ENCODE measurements around the gene DPH6.
A peak's percentile ranks its signal among the peaks of the same experiment; 100 is the strongest.

The DPH6 gene

GRCh38 chr15:35540021-35540420 lies 5.9 kb downstream of the DPH6 start:
- no peak overlapping the region for H3K4me3 ChIP-seq (ENCODE audit: low read depth, low read length)
- no peak for DNase-seq
- in situ Hi-C loops (cut with HindIII; ENCODE audit: low pct_ligation_motif_present, low sequenced_read_pairs): loop anchor here (25.0 kb wide), 1 partner anchor 1572 kb away; the partner anchor contains the start of gene MEIS2
- no peak overlapping the region for H3K27ac ChIP-seq
- no peaks in the 10 kb centered on the region for H3K27me3 ChIP-seq (replicated peaks)
- no peak for TF ChIP-seq CTCF (IDR thresholded peaks at IDR 0.05; ENCODE audit: low read depth, low read length, missing control alignments)
- no peaks in the 10 kb centered on the region for H3K36me3 ChIP-seq (replicated peaks)

GRCh38 chr15:35535365-35535916 lies 10.5 kb downstream of the DPH6 start:
- no peak for TF ChIP-seq CTCF (IDR thresholded peaks at IDR 0.05; ENCODE audit: low read depth, low read length, missing control alignments)
- in situ Hi-C loops (cut with HindIII; ENCODE audit: low pct_ligation_motif_present, low sequenced_read_pairs): loop anchor here (25.0 kb wide), 1 partner anchor 1577 kb away; the partner anchor contains the start of gene MEIS2
- no peak overlapping the region for H3K4me3 ChIP-seq (ENCODE audit: low read depth, low read length)

GRCh38 chr15:35533130-35534110 lies 12.5 kb downstream of the DPH6 start:
- no peak for TF ChIP-seq CTCF (IDR thresholded peaks at IDR 0.05; ENCODE audit: low read depth, low read length, missing control alignments)
- no peaks in the 10 kb centered on the region for H3K36me3 ChIP-seq (replicated peaks)
- no peak overlapping the region for H3K4me3 ChIP-seq (ENCODE audit: low read depth, low read length)
- H3K27ac ChIP-seq: no peak overlapping the region
- H3K27me3 ChIP-seq (replicated peaks): no peaks in the 10 kb centered on the region
- DNase-seq: peak; percentile 5
- in situ Hi-C loops (cut with HindIII; ENCODE audit: low pct_ligation_motif_present, low sequenced_read_pairs): loop anchor here (25.0 kb wide), 1 partner anchor 1579 kb away; the partner anchor contains the start of gene MEIS2

More at GRCh38 chr15:35535365-35535916, 10.5 kb downstream of the DPH6 start:
- Histone ChIP-seq H3K27ac (no peak overlapping the region), H3K36me3 (replicated peaks) (no peaks in the 10 kb centered on the region), H3K27me3 (replicated peaks) (no peaks in the 10 kb centered on the region)
- DNase-seq: no peak

- no peak for DNase-seq
- in situ Hi-C loops (cut with HindIII; ENCODE audit: low pct_ligation_motif_present, low sequenced_read_pairs): loop anchor here (25.0 kb wide), 1 partner anchor 1582 kb away; the partner anchor contains the start of gene MEIS2
- TF ChIP-seq CTCF (IDR thresholded peaks at IDR 0.05; ENCODE audit: low read depth, low read length, missing control alignments): no peak
- no peak overlapping the region for H3K4me3 ChIP-seq (ENCODE audit: low read depth, low read length)
- no peaks in the 10 kb centered on the region for H3K27me3 ChIP-seq (replicated peaks)
- H3K36me3 ChIP-seq (replicated peaks): no peaks in the 10 kb centered on the region
- no peak overlapping the region for H3K27ac ChIP-seq
Observed at GRCh38 chr15:35530698-35531097, 15.3 kb downstream of the DPH6 start.

- Histone ChIP-seq H3K4me3 (ENCODE audit: low read depth, low read length) (no peak overlapping the region), H3K27ac (no peak overlapping the region), H3K36me3 (replicated peaks) (no peaks in the 10 kb centered on the region), H3K27me3 (replicated peaks) (no peaks in the 10 kb centered on the region)
- no peak for DNase-seq
- TF ChIP-seq CTCF (IDR thresholded peaks at IDR 0.05; ENCODE audit: low read depth, low read length, missing control alignments): no peak
- in situ Hi-C loops (cut with HindIII; ENCODE audit: low pct_ligation_motif_present, low sequenced_read_pairs): loop anchor here (25.0 kb wide), 1 partner anchor 1583 kb away; the partner anchor contains the start of gene MEIS2
Observed at GRCh38 chr15:35529784-35530183, 16.2 kb downstream of the DPH6 start.
